Lower leg skin (tissue), 4 donors: Measurements from ENCODE around the gene CCSAP. TPM values are rescaled to one million over a fixed set of nuclear protein-coding genes. Genes with fewer than 3 reads are reported as not detected.
"Not testable (repeated sequence)": the region's sequence is repeated elsewhere in the genome, so short reads cannot be mapped to it uniquely, and the experiment has no call there.

Experiments
- DNase-seq, 2 donors: peaks; one replicate each; pipeline ENCODE4 v3.0.0-alpha.2; 2019; ENCODE audit warnings: low spot score in 2 of 2
- H3K4me3 ChIP-seq: fragments of 200-600 bp; sonication (generic); 2 replicates; pipeline ENCODE4 v1.5.1; 2017; ENCODE audit warnings: mild to moderate bottlenecking, low read depth; ENCODE audit not compliant: poor library complexity, severe bottlenecking
- CTCF ChIP-seq, 3 donors: fragments of 450-650 bp; IDR thresholded peaks; one replicate each; pipeline ENCODE4 v1.5.1; 2016; ENCODE audit warnings: antibody characterized with exemption in 3 of 3, mild to moderate bottlenecking in 3 of 3, moderate library complexity in 2 of 3
- POLR2A ChIP-seq, 2 donors: fragments of 450-650 bp; IDR thresholded peaks; one replicate each; pipeline ENCODE4 v1.6.1; 2016 to 2017; ENCODE audit warnings: antibody characterized with exemption in 2 of 2, mild to moderate bottlenecking in 1 of 2, moderate library complexity in 1 of 2
- WGBS, 2 donors: methylation state at CpG; one replicate each; pipeline ENCODE4 v1.1.5; 2018; 5-methylcytosine and 5-hydroxymethylcytosine counted together
- intact Hi-C: fragments of 100-400 bp; cut with DNase I; formaldehyde crosslinking; loops from one replicate; pipeline ENCODE4 v1.15.0; 2023; ENCODE audit warnings: low total_unique reads
- total RNA-seq, 4 donors: library from RNA; depleted of rRNA; stranded (reverse); fragments of >200 nt; gene quantifications; one replicate each; pipeline ENCODE4 v1.1.0, GENCODE V29; 2016

The CCSAP gene
- total RNA-seq, 4 donors from 2014 or later: 20.0 to 32.4 (median 26.8) TPM

DNA sequence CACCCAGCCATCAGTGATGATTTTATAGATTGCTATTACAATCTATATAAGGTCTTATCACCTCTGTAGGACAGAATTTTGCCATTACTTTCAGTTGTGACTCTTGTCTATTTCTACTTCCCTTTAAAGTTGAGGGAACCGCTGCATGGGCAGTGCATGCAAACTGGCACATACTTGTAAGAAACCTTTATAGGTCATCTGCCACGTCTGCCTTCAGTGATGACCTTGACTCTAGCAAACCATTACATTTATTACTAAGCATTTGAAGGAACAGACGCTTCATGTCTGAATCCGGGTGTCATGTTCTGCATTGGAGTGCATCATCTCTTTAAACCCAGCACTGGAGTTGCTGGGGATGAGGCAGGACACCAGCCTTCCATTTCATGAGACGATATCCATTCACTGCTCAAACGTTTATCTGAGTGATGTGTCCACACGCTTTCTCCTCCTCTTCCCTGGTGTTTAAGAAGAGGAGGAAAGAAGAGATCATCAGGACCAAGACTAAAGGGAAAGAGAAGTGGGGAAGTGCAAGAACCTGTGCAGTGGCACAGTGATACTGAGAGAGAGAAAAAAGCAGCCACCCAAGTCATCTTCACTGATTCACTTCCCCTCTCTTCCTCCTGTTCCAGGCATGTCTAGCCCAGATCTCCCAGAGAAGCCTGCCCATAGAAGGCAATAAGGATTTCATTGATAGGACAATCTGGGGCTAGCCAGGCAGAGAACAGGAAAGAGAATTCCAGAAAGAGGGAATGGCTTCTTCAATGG, 14.1 kb downstream of the CCSAP start:
- intact Hi-C loops: no loop called here
- WGBS, 2 donors: 90 to 92% methylated on average over 7 of the region's 7 CpGs
- no peak overlapping the region for H3K4me3 ChIP-seq
- no peak for DNase-seq
- TF ChIP-seq CTCF (IDR thresholded peaks at IDR 0.05) (no peak), POLR2A (IDR thresholded peaks at IDR 0.05) (no peak)

DNA sequence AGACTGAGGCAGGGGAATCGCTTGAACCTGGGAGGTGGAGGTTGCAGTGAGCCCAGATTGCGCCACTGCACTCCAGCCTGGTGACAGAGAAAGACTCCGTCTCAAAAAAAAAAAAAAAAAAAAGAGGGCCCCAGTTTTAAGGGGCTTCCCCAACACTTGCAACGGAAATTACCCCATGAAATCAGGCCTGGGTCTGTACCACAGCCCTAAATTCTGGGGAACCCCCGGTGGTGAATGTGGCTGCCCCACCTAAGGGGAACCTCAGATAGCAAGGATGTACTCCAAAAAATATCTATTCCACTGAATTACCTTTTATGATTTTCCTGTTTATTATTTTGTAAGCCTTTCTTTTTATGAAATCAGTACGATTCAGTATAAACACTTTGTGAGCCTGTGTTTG, 15.1 kb downstream of the CCSAP start:
- H3K4me3 ChIP-seq, DNase-seq, intact Hi-C loops: not testable (repeated sequence)
- 92 to 94% methylated on average over 6 of the region's 6 CpGs for WGBS, 2 donors

- TF ChIP-seq POLR2A (IDR thresholded peaks at IDR 0.05) (no peak), CTCF (IDR thresholded peaks at IDR 0.05) (no peak)
- intact Hi-C loops: no loop called here
- 96% methylated on average over 12 of the region's 12 CpGs for WGBS, 2 donors
- DNase-seq: no peak
- no peak overlapping the region for H3K4me3 ChIP-seq
Observed at GRCh38 chr1:229326601-229327000, 16.2 kb downstream of the CCSAP start.

DNA sequence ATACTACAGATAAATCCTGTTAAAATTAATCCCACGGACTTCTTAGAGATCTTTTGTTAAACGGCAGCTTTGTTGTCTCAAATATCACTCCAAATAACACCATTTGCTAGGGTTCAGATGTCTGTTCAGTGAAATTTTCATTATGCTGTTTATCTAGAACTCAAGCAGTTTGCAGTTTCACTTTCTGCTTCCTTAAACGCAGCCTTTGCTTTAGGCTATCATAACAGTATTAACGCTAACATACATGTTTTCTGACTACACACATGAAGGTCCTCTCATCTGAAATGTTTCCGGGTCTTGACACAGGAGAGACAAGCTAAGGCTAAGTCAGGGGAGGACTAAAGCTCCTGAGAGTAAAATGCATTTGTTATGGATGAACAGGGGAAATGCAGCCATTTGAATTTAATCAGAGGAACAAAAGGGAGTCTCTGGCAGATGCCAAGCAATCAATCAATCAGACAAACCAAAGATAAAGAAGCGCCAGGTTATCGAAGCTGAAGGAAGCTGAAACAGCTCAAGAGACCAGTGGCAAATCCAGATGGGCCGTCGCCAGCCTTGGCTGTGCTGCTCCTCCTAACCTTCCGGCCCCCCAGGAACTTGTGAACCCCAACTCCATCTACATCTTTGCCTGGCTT, 16.9 kb downstream of the CCSAP start:
- 63 to 68% methylated on average over 10 of the region's 10 CpGs for WGBS, 2 donors
- no peak overlapping the region for H3K4me3 ChIP-seq

GRCh38 chr1:229325401-229325800, 17.4 kb downstream of the CCSAP start:
- 63 to 73% methylated on average over 2 of the region's 2 CpGs for WGBS, 2 donors
- no peak for DNase-seq
- no peak overlapping the region for H3K4me3 ChIP-seq
- intact Hi-C loops: no loop called here
- TF ChIP-seq POLR2A (IDR thresholded peaks at IDR 0.05): no peak
- no peak for TF ChIP-seq CTCF (IDR thresholded peaks at IDR 0.05)

More for the DNA sequence above, 16.9 kb downstream of the CCSAP start:
- DNase-seq: no peak
- intact Hi-C loops: no loop called here
- TF ChIP-seq CTCF (IDR thresholded peaks at IDR 0.05) (no peak), POLR2A (IDR thresholded peaks at IDR 0.05) (no peak)

DNA sequence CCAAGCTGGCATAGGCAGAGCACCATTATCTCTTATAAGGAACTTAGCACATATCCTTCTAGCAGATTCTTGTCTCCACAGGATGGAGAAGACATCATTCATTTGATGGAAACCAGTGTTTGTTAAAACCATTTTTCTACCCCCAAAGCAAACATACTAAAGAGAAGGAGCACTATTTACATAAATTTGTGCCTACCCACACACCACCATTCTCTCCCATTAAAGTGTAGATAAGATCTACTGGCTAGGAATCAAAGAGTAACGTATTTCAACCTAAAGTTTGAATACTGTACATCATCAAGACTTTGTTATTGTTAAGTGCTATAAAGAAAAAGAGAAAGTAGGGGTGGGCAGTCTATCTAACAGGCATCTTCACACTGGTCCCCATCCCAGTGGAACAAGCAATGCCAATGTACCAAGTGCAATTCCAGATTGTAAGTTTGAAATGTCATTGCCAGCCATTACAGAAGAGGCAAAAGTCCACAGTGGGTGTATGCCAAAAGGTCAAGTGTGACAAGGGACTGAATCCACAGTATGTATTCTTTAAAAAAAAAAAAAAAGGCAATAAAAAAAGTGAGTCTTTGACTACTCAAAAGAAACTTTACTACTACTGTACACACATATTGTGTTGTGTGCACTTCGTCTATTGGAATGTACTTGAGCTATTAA, 18.8 kb downstream of the CCSAP start:
- intact Hi-C loops: no loop called here
- WGBS, 2 donors: 82 to 83% methylated on average over 2 of the region's 2 CpGs

More for the DNA sequence above, 18.8 kb downstream of the CCSAP start:
- TF ChIP-seq CTCF (IDR thresholded peaks at IDR 0.05): no peak
- TF ChIP-seq POLR2A (IDR thresholded peaks at IDR 0.05): no peak
- no peak overlapping the region for H3K4me3 ChIP-seq
- DNase-seq: peak in 1 of 2 donors; percentile 8
